ENCODE data around the gene RNF207. TPM values are rescaled to one million over a fixed set of nuclear protein-coding genes. Genes with fewer than 3 reads are reported as not detected.
A peak's percentile ranks its signal among the peaks of the same experiment; 100 is the strongest.

The RNF207 gene
- total and polyA plus RNA-seq, 2 of the 13 experiments (the other 11 are each of a cell fraction or from before 2014, with no cell fraction given) = 9.8 to 15.9 TPM

DNA sequence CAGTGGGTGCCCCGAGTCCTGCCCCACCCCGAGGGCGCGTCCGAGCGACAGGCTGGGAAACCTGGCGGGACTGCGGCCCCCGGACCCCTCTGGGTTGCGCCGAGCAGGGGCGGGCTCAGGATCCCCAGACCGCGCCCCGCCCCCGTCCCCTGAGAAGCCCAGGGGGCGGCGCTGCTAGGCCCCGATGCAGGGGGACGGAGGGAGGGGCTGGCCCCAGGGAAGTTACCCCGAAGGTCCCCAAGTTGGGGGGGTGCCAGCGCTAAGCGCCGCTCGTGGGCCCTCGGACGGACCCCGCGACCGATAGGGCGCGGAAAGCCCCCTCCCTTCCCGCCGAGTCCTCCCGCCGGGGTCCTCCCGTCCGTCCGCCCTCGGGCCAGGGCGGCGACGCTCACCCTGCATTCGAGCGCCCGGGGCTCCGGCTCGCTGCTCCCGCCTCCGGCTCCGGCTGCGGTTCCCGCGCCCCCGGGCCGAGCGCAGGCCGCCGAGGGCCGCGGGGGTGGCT is 54.6 kb downstream of the RNF207 start:
- Histone ChIP-seq H3K79me2 (ENCODE audit: insufficient read depth, low read length) (no peaks in the 10 kb centered on the region), H2AFZ (ENCODE audit: low read length) (no peak overlapping the region), H3K4me2 (ENCODE audit: low read depth, low read length) (peak overlapping the region; percentile 51), H3K9me3 (ENCODE audit: low read length) (no peaks in the 10 kb centered on the region), H3K4me3 (replicated peaks in 1 of 3; ENCODE audit: insufficient read depth in 1 of 3, low read depth in 2 of 3, low read length in 3 of 3) (peak overlapping the region; percentile 40 to 63 (median 54); a peak in 4 of 6 replicates), H3K36me3 (replicated peaks in 1 of 2; ENCODE audit: control insufficient read depth in 1 of 2, insufficient read depth in 2 of 2, low read length in 2 of 2) (no peaks in the 10 kb centered on the region), H3K27ac (ENCODE audit: extremely low read length, insufficient read depth, low read length) (no peak overlapping the region), H3K4me1 (ENCODE audit: insufficient read depth, low read length) (peaks cover 33% of the 10 kb centered on the region), H3K9ac (ENCODE audit: insufficient read depth, low read depth, low read length) (no peak overlapping the region), H3K27me3 (ENCODE audit: control insufficient read depth in 1 of 2, insufficient read depth in 2 of 2, low read length in 2 of 2) (peaks cover 0 to 7% of the 10 kb centered on the region in 2 experiments; a peak in 3 of 5 replicates), H4K20me1 (ENCODE audit: insufficient read depth, low read length) (no peaks in the 10 kb centered on the region)
- intact Hi-C loops (cut with micrococcal nuclease; ENCODE audit: unreplicated experiment) = no loop called here
- TF ChIP-seq ZNF605 (CRISPR knock-in tag; IDR thresholded peaks at IDR 0.05) (no peak), ZNF263 (CRISPR knock-in tag; IDR thresholded peaks at IDR 0.05) (peak; percentile 84), MXD4 (CRISPR knock-in tag; IDR thresholded peaks at IDR 0.05) (no peak), HIVEP1 (CRISPR knock-in tag; IDR thresholded peaks at IDR 0.05) (peak; percentile 4; the same call in 1 of the 2 replicates), ZNF709 (CRISPR knock-in tag; IDR thresholded peaks at IDR 0.05) (no peak), HNRNPK (IDR thresholded peaks at IDR 0.05; ENCODE audit: low read depth, low read length, poor library complexity, severe bottlenecking) (peak; percentile 52), MBD4 (IDR thresholded peaks at IDR 0.05; ENCODE audit: borderline replicate concordance, low read length) (no peak), ZNF777 (CRISPR knock-in tag; IDR thresholded peaks at IDR 0.05) (peak; percentile 63), ZSCAN25 (CRISPR knock-in tag; IDR thresholded peaks at IDR 0.05) (0 out of 2 replicates have a peak, but pooled peaks have one; percentile 35), ZFY (CRISPR knock-in tag; IDR thresholded peaks at IDR 0.05) (peak; percentile 2; the same call in 1 of the 2 replicates), ZNF253 (CRISPR knock-in tag; IDR thresholded peaks at IDR 0.05; ENCODE audit: borderline replicate concordance) (no peak)
- TF ChIP-seq, protein P1, sequence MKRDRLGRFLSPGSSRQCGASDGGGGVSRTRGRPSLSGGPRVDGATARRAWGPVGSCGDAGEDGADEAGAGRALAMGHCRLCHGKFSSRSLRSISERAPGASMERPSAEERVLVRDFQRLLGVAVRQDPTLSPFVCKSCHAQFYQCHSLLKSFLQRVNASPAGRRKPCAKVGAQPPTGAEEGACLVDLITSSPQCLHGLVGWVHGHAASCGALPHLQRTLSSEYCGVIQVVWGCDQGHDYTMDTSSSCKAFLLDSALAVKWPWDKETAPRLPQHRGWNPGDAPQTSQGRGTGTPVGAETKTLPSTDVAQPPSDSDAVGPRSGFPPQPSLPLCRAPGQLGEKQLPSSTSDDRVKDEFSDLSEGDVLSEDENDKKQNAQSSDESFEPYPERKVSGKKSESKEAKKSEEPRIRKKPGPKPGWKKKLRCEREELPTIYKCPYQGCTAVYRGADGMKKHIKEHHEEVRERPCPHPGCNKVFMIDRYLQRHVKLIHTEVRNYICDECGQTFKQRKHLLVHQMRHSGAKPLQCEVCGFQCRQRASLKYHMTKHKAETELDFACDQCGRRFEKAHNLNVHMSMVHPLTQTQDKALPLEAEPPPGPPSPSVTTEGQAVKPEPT (CRISPR knock-in tag; IDR thresholded peaks at IDR 0.05; ENCODE audit: low read depth) = no peak
- no peak for DNase-seq (ENCODE audit: low spot score)
- ChIA-PET CTCF (ENCODE audit: low intra/inter-chr PET ratio, low total read pairs) (no interaction called here), POLR2A (interaction anchor here (1.3 kb wide), 1 partner anchor 25 kb away, joined by 4 read pairs; the partner anchor contains the start of gene ICMT)
- in situ Hi-C loops (cut with HindIII; ENCODE audit: extremely low pct_ligation_motif_present, low pct_unique_long_range_greater_than_20kb) = no loop called here
- ATAC-seq = no peak
- 0% methylated on average over 4 of the region's 61 CpGs for WGBS (ENCODE audit: low lambda C conversion rate)
- no peak for FAIRE-seq
- BruUV-seq (replicated peaks) = no TSS peak
